Measurements from ENCODE around the gene ZFP69.
"Not testable (repeated sequence)": the region's sequence is repeated elsewhere in the genome, so short reads cannot be mapped to it uniquely, and the experiment has no call there.

ZFP69 gene
- total RNA-seq, result 5.0 to 9.9 (median 7.1) reads per million in 4 donors

- peak; percentile 44 to 82 (median 54) for DNase-seq
Measured at GRCh38 chr1:40476924-40477677, at the start of gene ZFP69. ZFP69 (plus strand) TSS chr1:40477290; CDS start chr1:40479362, 2,072 bp downstream.

GRCh38 chr1:40431385-40431784, 45.7 kb upstream of the ZFP69 start:
- no peak for DNase-seq

GRCh38 chr1:40432644-40433390, 44.3 kb upstream of the ZFP69 start:
- no peak for DNase-seq

GRCh38 chr1:40435471-40435870, 41.6 kb upstream of the ZFP69 start:
- no peak for DNase-seq

- DNase-seq, result no peak
Measured at GRCh38 chr1:40435876-40436275, 41.2 kb upstream of the ZFP69 start.

GRCh38 chr1:40438391-40439015, 38.6 kb upstream of the ZFP69 start:
- peak in 1 of 5 donors; percentile 13 for DNase-seq

- no peak for DNase-seq
Measured at GRCh38 chr1:40439247-40439646, 37.8 kb upstream of the ZFP69 start.

- peak; percentile 78 to 91 (median 80) for DNase-seq
Measured at GRCh38 chr1:40449684-40450494, 27.2 kb upstream of the ZFP69 start, which contains the start of gene ZFP69B. ZFP69B (plus strand) TSS chr1:40450476; CDS start chr1:40450962, 486 bp downstream.

GRCh38 chr1:40450495-40451237, 26.4 kb upstream of the ZFP69 start:
- DNase-seq, result peak; percentile 23 to 87 (median 48)

GRCh38 chr1:40451238-40451585, 25.9 kb upstream of the ZFP69 start:
- no peak for DNase-seq

- DNase-seq, result no peak
Measured at GRCh38 chr1:40454873-40455272, 22.2 kb upstream of the ZFP69 start.

GRCh38 chr1:40462956-40463590, 14.0 kb upstream of the ZFP69 start:
- DNase-seq, result peak in 1 of 5 donors; percentile 12

GRCh38 chr1:40469327-40469726, 7.8 kb upstream of the ZFP69 start:
- DNase-seq, result no peak

- DNase-seq, result no peak
Measured at GRCh38 chr1:40475268-40475667, 1.8 kb upstream of the ZFP69 start.

- peak in 1 of 5 donors; percentile 26 for DNase-seq
Measured at GRCh38 chr1:40477678-40478053, 576 bp downstream of the ZFP69 start.

- no peak for DNase-seq
Measured at GRCh38 chr1:40478276-40478675, 1.2 kb downstream of the ZFP69 start.

- no peak for DNase-seq
Measured at GRCh38 chr1:40479156-40479555, 2.1 kb downstream of the ZFP69 start.

GRCh38 chr1:40495315-40495903, 18.3 kb downstream of the ZFP69 start:
- DNase-seq, result no peak

GRCh38 chr1:40502651-40503050, 25.6 kb downstream of the ZFP69 start:
- DNase-seq, result not testable (repeated sequence)

GRCh38 chr1:40507973-40508372, 30.9 kb downstream of the ZFP69 start:
- no peak for DNase-seq
